Islet precursor cell (in vitro differentiated cells): Measurements from ENCODE around the gene NR5A1.

ENCODE experiments used
- DNase-seq: peaks from one replicate; pipeline ENCODE4 v3.0.0-alpha.2; 2018

Gene NR5A1

DNA sequence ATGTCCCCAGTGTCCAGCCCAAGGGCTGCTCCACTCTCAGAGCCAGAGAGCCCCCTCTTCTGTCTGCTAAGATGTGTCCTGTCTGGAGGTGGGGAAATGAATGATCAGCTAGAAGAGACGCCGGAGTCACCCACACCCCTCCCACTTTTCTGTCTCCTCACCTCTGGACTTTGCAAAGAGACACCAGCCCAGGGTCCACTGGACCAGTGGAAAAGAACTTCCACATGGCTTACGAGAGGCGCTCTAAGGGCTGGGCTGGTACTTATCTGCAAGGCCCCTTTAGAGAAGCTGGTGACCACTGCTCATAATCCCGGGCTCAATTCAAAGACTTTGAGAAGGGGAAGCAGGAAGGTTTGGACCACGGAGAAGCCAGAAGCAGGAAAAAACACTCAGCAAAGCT, 9.2 kb downstream of the NR5A1 start:
- no peak for DNase-seq

DNA sequence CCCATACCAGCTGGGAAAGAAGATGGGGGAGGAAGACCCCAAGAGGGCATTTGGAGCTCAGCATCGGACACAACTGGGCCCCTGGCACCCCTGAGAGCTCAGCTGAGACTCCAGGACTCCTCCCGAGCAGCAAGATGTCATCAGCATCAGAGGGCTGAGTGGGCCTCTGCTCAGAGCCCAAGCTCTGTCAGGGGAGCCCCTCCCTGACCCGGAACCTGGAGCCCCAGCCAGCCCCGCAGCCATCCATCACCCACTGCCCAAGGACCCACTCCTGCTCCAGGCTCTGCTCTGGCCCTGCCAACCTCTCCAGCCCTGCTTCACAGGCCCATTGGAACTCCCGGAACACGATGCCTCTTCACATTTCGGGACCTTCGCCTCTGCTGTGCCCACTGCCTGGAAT, 9.8 kb downstream of the NR5A1 start:
- no peak for DNase-seq

DNA sequence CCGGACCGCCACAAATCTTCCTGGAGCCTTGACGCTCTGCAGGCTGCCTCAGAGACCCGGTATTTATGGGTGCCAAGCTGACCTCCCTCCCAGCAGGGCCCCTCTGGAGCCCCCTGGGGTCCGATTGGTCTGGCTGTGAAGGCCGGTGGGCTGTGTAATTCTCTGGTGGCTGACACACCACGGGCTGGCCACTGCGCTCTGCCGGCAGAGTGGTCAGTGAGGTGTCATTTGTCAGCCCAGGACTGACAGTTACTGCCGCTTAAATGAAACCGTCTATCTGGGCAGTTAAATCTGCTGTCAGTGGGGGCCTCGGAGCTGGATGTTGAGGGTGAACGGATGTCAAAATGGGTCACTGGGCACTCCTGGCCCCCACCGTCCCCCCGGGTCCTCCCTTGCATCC, 10.7 kb downstream of the NR5A1 start:
- no peak for DNase-seq

GRCh38 chr9:124496075-124496449, 11.1 kb downstream of the NR5A1 start:
- DNase-seq, result no peak

DNA sequence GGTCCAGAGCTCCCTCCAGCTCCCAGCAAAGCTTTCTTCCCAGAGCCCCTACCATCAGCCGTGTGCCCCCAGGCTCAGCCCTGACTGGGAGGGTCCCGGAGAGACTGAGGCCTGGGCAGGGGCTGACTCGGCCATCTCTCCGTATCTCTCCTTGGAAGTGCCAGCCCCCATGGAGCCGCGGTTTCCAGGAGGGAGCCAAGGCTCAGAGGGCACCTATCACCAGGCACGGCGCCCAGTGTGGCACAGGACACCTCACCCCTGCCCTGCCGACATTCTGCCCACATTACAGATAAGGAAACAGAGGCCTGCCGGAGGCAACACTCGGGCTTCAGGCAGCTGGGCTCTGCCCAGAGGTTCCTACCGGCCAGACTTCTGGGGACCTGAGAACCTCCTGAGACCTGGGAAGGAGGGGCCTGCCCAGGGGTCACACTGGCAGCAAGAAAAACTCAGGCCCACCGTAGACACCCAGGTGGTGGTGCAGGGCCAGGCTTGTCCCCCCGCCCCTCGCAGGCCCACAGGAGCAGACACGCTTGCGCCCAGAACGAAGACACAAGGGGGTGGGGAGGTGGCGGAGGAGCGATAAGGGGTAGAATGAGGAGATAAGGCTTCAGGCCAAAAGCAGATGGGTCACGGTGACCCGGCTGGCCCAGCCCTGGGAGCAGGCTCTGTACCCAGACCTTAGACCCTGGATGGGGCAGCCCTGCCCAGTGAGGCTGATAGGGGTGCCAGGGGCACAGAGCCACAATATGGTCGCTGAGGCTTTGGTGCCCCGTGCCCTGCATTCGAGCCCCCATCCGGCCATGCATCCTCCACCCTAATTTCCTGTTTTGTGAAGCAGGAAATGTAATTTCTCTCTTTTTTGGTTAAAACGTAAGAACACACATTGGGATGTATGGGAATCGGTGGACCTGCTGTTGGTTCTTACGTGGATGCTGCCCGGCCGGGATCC, 11.8 kb downstream of the NR5A1 start:
- DNase-seq, result no peak

DNA sequence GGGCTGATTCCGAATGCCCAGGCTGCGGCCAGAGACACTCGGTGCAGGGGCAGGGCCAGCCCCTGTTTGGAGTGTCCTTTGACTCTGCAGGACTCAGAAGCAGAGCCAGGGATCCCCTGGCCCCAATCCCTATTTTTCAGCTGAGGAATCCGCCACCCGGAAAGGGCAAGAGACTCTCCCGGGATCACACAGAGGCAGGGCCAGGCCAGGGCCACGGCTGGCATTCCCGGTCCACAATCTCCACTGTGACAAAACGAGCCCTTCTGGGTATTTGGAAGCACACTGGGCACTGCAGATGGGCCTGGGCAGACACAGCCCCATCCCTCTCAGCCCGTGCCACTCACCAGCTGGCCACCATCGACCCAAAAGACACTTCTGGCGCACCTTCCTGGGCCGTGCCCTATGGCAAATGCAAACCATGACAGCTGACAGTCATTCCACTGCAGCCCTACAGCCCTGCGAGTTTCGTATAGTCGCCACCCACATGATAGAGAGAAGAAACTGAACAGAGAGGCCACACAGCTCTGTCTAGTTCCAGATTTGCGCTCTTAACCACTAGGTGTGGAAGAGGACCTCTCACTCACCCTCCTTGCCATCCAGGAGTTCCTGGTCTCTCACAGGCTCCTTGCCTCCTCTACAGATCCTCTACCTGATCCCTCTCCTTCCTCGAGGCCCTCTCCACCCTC, 13.3 kb downstream of the NR5A1 start:
- DNase-seq, result no peak

DNA sequence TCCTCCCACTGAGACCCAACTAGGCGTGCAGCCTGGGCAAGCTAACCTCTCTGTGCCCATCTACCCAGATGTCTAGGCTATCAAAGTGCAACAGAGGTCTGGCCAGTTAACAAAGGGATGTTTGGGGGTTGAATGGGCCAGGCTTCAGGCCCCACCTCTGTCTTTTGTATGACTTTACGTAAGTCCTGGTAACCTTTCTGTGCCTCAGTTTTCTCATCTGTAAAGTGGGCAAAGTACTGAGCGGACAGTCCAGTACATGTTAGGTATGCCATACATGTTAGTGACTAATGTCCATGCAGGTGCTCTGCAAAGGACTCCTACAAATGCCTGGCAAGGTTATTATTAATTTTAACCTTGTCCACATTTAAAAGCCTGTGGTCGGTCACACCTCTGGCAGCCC, 14.0 kb downstream of the NR5A1 start:
- DNase-seq, result no peak

- DNase-seq, result no peak
Measured at GRCh38 chr9:124492818-124493217, 14.4 kb downstream of the NR5A1 start.

DNA sequence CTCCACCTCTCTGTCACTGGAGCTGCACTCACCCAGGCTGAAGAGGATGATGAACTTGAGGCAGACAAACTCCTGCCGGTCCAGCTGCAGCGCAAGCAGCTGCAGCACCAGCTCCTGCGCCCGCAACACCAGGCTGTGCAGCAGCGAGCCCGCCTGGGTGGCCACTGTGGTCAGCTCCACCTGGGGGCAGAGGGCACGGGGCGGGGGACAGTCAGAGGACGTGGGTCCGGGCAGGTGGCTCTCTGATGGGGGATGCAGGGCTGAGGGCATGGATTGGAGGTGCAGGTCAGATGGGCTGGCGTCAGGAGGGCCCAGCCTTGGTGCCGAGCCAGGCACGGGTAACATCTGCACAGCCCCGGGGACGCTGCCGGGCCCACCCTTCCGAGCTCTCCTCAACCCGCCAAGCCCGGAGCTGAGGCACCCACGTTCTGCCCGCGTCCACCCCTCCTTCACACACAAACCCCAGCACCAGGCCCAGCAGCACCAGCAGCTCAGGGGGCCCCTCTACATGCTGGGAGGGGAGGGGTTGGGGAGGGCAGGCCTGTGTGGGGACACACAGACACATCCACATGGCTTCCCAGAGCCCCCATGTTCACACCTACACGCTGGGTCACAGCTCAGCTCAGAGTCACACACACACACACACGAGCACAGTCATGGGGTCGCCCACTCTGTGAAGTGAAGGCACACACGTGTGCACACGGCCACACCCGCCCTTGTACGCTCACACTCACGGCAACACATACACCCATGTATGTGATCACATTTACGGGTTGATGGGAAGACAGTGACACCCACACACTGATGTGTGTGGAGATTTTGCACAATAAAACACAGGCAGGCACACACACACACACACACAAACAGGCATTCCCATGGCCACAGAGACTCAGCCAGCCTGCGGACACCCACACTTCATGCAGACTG, 15.9 kb downstream of the NR5A1 start:
- DNase-seq, result no peak

- no peak for DNase-seq
Measured at GRCh38 chr9:124490004-124490403, 17.2 kb downstream of the NR5A1 start.

GRCh38 chr9:124489222-124489621, 18.0 kb downstream of the NR5A1 start:
- no peak for DNase-seq

DNA sequence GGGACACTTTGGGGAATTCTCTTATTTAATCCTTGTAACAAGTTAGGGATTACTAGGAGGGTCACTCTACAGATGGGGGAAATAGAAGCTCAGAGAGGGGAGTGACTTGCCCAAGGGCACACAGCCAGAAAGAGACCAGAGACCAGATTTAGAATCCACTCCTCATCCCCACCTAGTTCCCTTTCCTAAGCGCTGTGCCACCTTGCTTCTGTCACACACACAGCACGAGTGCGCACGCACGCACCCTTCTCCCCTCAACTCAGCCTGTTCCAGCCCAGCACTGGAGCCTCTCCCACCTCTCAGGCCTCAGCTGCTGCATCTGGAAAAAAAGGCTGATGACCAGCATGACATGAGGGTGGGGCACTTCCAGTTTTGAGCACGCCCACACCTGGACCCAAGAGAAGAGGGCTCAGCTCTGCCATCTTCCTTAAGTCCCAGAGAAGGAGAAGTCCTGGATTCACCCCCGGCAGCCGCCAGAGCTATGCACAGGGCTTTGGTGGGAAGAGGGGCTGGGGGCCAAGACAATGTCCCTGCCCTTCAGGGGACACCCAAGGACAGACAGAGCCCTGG, 18.5 kb downstream of the NR5A1 start:
- DNase-seq, result no peak

DNA sequence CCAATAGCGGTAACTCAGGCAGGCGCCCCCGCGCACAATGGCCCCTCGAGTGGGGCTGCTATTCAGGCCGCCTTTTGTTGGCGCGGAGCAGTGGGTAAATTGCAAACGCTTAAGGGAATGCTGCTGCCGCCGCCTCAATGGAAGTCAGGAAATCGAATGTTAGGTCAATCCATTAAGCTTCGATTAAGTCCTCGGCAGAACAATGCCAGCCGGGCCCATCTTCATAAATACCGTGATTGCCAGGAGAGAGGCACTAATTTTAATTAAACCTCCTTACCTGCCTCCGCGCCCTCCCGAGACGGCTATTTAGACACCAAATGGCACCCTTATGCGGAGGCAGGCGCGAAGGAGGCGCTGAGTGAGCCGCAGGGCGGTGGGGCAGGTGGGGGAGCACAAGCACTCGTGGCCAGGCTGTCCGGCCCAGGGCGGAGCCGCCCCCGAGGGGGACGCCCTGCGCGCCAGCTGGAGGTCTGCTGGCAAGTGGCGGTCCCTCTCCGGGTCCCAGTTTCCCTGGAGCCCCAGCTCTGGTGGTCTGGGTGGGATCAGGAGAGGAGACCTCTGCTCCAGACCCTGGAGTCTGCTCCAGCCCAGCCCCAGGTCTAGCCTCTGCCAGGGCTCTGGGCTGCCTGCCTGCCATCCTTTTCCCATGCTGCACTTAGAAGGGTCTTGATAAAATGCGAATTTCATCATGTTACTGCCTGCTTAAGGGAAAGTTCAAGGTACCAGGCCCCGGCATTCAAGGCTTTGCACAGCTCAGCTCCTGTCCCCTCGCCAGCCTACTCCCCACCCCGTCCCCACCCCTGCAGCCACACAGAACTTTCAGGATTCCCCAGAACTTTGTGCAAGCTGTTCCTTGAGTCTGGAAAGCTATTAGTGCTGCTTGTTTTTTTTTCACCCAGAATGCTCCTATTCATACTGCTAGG, 19.7 kb downstream of the NR5A1 start:
- no peak for DNase-seq

DNA sequence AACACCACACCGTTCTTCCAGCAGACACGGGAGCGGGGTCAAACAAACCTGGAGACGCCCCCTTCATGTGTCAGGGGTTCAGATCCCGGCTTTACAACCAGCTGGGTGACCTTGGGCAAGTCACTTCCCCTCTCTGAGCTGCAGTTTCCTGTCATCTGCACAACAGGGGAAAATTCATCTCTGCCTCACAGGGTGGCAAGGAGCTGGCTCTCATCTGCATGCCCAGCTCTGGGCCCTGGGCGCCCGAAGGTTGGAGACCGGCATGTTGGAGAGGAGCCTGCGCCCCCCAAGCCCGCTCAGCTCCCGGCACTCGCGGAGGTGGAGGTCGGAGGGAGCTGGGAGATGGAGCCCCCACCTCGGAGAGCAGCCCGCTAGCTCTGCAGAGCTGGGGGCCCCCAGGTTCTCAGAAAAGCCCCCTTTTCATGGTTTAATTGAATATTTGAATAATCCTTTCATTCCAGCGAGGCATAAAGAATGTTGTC, 20.4 kb downstream of the NR5A1 start:
- no peak for DNase-seq

GRCh38 chr9:124485936-124486335, 21.3 kb downstream of the NR5A1 start:
- no peak for DNase-seq

DNA sequence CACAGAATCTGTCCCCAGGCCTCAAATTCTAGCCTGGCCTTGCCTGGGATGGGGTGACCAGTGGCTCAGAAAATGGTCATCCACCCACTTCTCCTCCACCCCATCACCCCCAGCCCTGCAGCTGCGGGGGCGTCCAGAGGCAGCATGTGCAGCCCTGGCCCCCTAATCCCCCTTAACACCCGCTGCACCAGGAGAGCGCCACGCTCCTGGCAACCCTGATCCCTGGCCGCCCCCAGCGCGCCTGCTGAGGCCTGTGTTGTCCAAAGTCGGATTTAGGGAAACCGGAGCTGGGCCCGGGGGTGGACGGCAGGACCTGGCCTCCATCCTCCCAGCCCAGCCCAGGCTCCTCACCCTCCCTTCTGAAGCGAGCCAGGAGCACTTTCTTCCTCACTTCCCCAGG, 22.0 kb downstream of the NR5A1 start:
- DNase-seq, result no peak

DNA sequence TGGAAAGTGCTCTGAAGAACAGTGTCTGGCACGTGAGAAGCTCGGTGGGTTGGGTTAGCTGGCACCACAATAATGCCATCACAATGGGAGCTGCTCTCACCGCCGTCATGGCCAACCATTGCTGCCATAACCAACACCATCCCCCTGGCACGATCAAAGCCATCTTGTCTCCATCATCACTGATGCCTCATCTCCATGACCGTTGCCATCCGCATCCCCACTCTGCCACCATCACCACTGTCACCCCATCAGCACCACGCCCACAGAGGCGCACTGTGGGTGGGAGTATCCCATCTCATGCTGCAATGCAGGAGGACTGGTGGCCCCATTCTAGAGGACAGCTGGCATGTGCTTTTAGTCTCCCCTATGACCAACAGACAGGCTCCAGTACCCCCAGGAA, 23.7 kb downstream of the NR5A1 start:
- no peak for DNase-seq

GRCh38 chr9:124482431-124483031, 24.7 kb downstream of the NR5A1 start:
- no peak for DNase-seq

GRCh38 chr9:124481115-124481514, 26.1 kb downstream of the NR5A1 start:
- DNase-seq, result no peak

DNA sequence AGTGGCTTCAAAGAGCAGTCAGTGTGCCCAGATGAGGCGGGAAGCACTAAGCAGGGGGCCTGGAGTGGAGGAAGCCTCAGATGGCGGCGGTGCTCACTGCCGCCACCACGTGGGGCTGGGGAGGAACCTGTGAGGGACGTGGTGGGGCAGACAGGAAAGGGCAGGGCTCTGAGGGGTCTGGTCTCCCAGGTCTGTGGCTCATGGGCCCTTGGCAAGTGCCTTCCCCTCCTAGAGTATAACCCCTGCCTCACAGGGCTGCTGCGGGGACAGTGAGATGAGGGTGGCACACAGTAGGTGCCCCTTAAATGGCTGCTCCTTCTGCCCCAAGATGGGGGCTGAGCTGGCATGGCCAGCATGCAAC, 26.6 kb downstream of the NR5A1 start:
- peak; percentile 89 for DNase-seq

DNA sequence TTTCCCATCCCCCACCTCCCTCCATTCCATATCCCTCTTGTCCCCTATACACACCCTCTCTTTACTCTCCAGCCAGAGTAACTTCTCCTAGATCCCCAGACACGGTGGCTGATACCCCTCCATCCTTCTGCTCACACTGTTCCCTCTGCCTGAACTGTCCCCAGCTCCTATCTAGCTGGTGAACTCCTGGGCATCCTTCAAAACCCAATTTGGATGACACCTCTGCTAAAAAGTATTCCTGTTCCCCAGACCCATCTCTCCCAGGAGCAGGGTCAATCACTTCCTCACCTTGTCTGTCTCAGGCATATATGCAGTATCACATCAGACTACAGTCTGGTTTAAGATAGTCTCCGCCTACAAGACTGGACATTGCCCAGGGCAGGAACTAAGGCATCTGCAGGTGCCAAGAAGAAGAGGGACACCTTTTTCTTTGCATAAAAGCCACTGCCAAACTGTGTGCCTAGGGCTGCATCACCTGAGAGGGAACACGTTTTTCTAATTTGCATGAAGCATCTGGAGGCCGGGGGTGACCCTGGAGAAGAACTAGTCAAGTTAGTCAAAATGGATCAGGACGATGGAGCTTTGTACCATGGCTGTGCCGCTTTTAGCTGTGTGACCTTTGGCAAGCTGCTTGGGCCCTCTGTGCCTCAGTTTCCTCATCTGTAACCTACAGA, 27.1 kb downstream of the NR5A1 start:
- DNase-seq, result no peak
